ENCODE data around the gene PACS2.

GRCh38 chr14:105382343-105383082 lies 68.0 kb downstream of the PACS2 start:
- TF ChIP-seq CTCF (IDR thresholded peaks at IDR 0.05) (no peak), POLR2AphosphoS5 (IDR thresholded peaks at IDR 0.05; ENCODE audit: low read depth, low read length) (no peak), REST (IDR thresholded peaks at IDR 0.05; ENCODE audit: insufficient read depth in 1 of 2, low read depth in 2 of 2, low read length in 1 of 2) (no peak), SIN3A (IDR thresholded peaks at IDR 0.05; ENCODE audit: borderline replicate concordance, insufficient read depth, low read depth, low read length) (no peak), TCF7L2 (IDR thresholded peaks at IDR 0.05; ENCODE audit: low read depth, low read length) (no peak)
